Measurements from ENCODE around the gene ZBTB4. TPM values are rescaled to one million over a fixed set of nuclear protein-coding genes. Genes with fewer than 3 reads are reported as not detected.
"Not testable (repeated sequence)": the region's sequence is repeated elsewhere in the genome, so short reads cannot be mapped to it uniquely, and the experiment has no call there.

The ZBTB4 gene
- total and polyA plus RNA-seq, 5 experiments from 2014 or later: 16.8 to 104 (median 28.4) TPM

DNA sequence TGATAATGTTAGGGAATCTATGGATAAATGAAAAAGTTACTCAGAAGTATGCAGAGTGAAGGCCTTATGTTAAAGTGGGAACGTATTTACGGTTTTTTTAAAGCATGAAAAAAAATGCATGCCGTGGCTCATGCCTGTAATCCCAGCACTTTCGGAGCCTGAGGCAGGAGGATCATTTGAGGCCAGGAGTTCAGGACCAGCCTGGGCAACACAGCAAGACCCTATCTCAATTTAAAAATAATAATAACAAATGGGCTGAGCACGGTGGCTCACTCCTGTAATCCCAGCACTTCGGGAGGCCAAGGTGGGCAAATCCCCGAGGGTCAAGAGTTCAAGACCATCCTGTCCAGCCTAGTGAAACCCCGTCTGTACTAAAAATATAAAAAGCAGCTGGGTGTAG, 10.7 kb upstream of the ZBTB4 start:
- Mint-ChIP-seq H3K4me1 (peaks cover 54 to 85% (median 82%) of the 10 kb centered on the region in 4 donors), H3K4me3 (peak overlapping the region in 4 of 10 donors; percentile 18 to 97 (median 32)), H3K36me3 (peaks cover 0 to 72% (median 4%) of the 10 kb centered on the region in 3 donors), H3K27me3 (no peaks in the 10 kb centered on the region), H3K9me3 (no peaks in the 10 kb centered on the region), H3K27ac (peak overlapping the region in 4 of 10 donors; percentile 1 to 74 (median 36))
- POLR2A ChIA-PET: no interaction called here
- ATAC-seq: no peak
- no peak for DNase-seq

DNA sequence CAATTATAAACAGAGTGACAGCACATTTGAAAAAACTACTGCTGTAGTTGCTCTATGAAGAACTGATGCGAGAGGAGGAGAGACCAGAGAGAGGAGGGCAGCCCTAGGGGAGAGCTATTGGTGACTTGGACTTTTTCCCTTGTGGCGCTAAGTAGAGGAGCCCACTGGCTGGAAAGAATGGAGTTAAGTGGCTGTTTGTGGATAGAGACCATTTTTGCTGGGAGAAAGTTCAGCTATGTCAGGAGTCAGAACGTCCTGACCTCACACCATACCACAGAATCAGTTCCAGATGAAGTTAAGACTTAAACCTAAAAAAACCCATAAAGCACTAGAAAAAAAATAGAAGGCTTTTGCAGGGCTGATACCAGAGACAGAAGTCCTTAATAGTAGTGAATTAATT, 6.8 kb upstream of the ZBTB4 start:
- H3K4me3 Mint-ChIP-seq: peak overlapping the region; percentile 66 to 97 (median 76)
- peak overlapping the region; percentile 1 to 85 (median 58) for H3K27ac Mint-ChIP-seq
- peaks cover 52 to 83% (median 80%) of the 10 kb centered on the region in 4 donors for H3K4me1 Mint-ChIP-seq
- no peaks in the 10 kb centered on the region for H3K27me3 Mint-ChIP-seq
- POLR2A ChIA-PET: interaction anchor here (0.6 to 6.4 kb wide), 13 partner anchors 10 to 594 kb away, joined by 3 to 132 read pairs (median 8); partner anchors contain the start of genes CHRNB1, TMEM102, TMEM256 and TNFSF13
- DNase-seq (no peak), ATAC-seq (no peak)
- no peaks in the 10 kb centered on the region for H3K9me3 Mint-ChIP-seq
- peaks cover 0 to 42% (median 0%) of the 10 kb centered on the region in 3 donors for H3K36me3 Mint-ChIP-seq

DNA sequence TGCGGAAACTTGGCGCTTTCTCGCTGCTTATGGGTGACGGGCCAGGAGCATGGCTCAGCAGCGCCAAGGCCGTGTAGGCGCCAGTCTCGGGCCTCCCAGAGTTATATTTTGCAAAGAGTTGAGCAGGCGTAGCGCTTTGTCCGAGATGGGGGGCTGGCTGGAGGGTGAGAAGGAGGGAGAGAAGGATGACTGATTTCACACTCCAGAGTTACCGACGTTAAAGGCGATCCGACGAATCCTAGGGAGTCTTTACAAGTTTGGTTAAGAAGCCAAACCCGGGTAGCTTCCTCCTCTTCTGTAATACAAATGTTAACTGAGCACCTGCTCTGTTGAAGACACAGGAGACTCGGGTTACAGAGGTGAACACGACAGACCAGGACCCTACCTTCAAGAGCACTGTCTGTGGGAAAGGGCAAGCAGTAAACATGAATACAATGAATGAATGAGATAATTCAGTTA, 5.5 kb upstream of the ZBTB4 start:
- peak overlapping the region; percentile 95 to 100 (median 99) for H3K4me3 Mint-ChIP-seq
- DNase-seq (no peak), ATAC-seq (peak in 1 of 2 donors; percentile 26)
- H3K36me3 Mint-ChIP-seq: peaks cover 0 to 32% (median 0%) of the 10 kb centered on the region in 3 donors
- POLR2A ChIA-PET: interaction anchor here (0.6 to 6.4 kb wide), 47 partner anchors 9 to 762 kb away, joined by 3 to 132 read pairs (median 5); partner anchors contain the start of genes ACAP1, CHRNB1, CTC1 and DVL2
- H3K27me3 Mint-ChIP-seq: no peaks in the 10 kb centered on the region
- peaks cover 49 to 83% (median 78%) of the 10 kb centered on the region in 4 donors for H3K4me1 Mint-ChIP-seq
- H3K27ac Mint-ChIP-seq: peak overlapping the region; percentile 97 to 100 (median 100)
- H3K9me3 Mint-ChIP-seq: no peaks in the 10 kb centered on the region

DNA sequence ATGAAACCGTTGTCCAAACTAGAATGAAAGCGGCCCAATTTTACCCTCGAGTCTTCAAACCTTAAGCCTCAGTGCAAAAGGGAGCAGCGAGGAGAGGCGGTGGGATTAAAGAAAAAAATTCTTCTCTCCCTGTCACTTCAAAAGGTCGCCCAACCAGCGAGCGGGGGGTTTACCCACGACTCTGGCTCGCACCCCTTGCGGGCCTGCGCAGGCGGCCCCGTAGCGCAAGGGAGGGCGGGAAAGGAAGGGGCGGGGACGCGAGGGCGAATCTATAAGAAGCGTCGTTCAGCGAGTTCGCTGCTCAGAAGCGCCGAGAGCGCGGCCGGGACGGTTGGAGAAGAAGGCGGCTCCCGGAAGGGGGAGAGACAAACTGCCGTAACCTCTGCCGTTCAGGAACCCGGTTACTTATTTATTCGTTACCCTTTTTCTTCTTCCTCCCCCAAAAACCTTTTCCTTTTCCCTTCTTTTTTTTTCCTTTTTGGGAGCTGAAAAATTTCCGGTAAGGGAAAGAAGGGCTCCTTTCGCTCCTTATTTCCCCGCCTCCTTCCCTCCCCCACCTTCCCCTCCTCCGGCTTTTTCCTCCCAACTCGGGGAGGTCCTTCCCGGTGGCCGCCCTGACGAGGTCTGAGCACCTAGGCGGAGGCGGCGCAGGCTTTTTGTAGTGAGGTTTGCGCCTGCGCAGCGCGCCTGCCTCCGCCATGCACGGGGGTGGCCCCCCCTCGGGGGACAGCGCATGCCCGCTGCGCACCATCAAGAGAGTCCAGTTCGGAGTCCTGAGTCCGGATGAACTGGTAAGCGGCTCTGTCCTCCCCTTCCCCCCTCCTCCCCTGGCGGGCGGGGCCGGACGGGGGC, 4.9 kb upstream of the ZBTB4 start, which contains the start of gene POLR2A:
Gene POLR2A (plus strand): TSS at position 300 of the 852 bp plus-strand sequence.
- no peaks in the 10 kb centered on the region for H3K9me3 Mint-ChIP-seq
- DNase-seq (peak; percentile 96 to 99 (median 98)), ATAC-seq (peak; percentile 59 to 67)
- peaks cover 46 to 80% (median 75%) of the 10 kb centered on the region in 4 donors for H3K4me1 Mint-ChIP-seq
- H3K36me3 Mint-ChIP-seq: peaks cover 0 to 27% (median 0%) of the 10 kb centered on the region in 3 donors
- H3K27ac Mint-ChIP-seq: peak within 1 kb of the TSS; percentile 97 to 100 (median 100)
- POLR2A ChIA-PET: interaction anchor here (0.6 to 6.4 kb wide), 57 partner anchors 8 to 763 kb away, joined by 3 to 132 read pairs (median 5); partner anchors contain the start of genes ACAP1, CHRNB1, CTC1 and CYB5D1
- no peaks in the 10 kb centered on the region for H3K27me3 Mint-ChIP-seq
- peak within 1 kb of the TSS; percentile 95 to 100 (median 99) for H3K4me3 Mint-ChIP-seq

DNA sequence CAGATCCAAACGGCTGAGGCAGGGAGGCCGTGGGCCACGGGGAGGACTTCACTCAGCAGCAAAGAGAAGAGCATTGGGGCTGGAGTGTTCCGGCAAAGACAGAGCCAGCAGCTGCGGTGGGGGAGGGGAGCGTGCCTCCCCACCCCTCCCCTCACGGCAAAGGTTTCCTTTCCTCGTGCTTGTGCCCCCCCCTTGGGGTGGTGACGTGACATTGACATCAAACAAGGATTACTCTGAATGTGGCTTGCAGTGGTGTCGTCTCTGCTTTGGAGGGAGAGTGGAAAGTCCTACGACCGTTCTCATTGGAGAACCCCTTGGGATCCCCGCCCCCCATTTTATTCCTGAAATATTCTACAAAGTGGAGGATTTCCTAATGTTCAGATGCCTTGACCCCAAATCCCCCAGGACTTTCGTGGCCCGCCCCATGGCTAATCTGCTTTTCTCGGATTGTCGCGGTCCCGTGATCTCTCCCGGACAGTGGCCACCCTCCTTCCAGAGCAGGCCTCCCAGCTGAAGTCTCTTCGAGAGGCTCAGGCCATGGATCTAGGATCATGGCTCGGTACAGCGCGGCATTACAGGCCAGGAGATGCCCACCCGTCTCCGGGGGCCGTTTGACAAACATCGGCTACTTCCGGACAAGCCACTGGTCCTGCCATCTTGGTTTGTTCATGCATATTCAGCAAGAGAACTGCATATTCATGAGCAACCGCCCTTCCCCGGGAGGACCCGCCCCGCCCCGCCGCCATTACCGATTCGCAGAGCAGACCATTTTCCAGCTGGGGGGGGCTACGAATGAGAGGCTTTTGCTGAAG, 4.0 kb upstream of the ZBTB4 start:
- H3K27ac Mint-ChIP-seq: peak overlapping the region; percentile 97 to 100 (median 100)
- peak overlapping the region; percentile 95 to 100 (median 99) for H3K4me3 Mint-ChIP-seq
- peaks cover 0 to 19% (median 0%) of the 10 kb centered on the region in 3 donors for H3K36me3 Mint-ChIP-seq
- POLR2A ChIA-PET: interaction anchor here (0.6 to 6.4 kb wide), 47 partner anchors 8 to 764 kb away, joined by 3 to 132 read pairs (median 5); partner anchors contain the start of genes ACADVL, ACAP1, CHRNB1 and CTC1
- no peaks in the 10 kb centered on the region for H3K9me3 Mint-ChIP-seq
- ATAC-seq (peak; percentile 61 to 67), DNase-seq (peak; percentile 90 to 99 (median 95))
- peaks cover 43 to 76% (median 70%) of the 10 kb centered on the region in 4 donors for H3K4me1 Mint-ChIP-seq
- no peaks in the 10 kb centered on the region for H3K27me3 Mint-ChIP-seq

DNA sequence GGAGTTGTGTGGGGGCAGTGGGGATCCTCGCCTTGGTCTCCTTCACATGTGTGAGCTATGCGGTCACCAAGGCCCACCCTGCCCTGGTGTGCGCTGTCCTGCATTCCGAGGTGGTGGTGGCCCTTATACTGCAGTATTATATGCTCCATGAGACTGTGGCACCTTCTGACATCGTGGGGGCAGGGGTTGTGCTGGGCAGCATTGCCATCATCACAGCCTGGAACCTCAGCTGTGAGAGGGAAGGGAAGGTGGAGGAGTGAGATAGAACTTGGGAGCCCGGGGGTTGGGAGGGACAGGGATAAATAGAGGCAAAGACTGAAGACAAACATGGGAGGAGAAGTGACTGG, 3.3 kb upstream of the ZBTB4 start:
- not testable (repeated sequence) for DNase-seq, ATAC-seq, H3K27me3 Mint-ChIP-seq, H3K9me3 Mint-ChIP-seq
- POLR2A ChIA-PET: interaction anchor here (0.6 to 6.4 kb wide), 8 partner anchors 28 to 263 kb away, joined by 3 to 132 read pairs (median 31); partner anchors contain the start of genes ACADVL, CHRNB1, DLG4 and FGF11
- peak overlapping the region; percentile 95 to 100 (median 99) for H3K4me3 Mint-ChIP-seq
- peak overlapping the region; percentile 97 to 100 (median 100) for H3K27ac Mint-ChIP-seq
- H3K36me3 Mint-ChIP-seq: peaks cover 0 to 19% (median 0%) of the 10 kb centered on the region in 3 donors
- H3K4me1 Mint-ChIP-seq: peaks cover 48 to 77% (median 72%) of the 10 kb centered on the region in 4 donors

DNA sequence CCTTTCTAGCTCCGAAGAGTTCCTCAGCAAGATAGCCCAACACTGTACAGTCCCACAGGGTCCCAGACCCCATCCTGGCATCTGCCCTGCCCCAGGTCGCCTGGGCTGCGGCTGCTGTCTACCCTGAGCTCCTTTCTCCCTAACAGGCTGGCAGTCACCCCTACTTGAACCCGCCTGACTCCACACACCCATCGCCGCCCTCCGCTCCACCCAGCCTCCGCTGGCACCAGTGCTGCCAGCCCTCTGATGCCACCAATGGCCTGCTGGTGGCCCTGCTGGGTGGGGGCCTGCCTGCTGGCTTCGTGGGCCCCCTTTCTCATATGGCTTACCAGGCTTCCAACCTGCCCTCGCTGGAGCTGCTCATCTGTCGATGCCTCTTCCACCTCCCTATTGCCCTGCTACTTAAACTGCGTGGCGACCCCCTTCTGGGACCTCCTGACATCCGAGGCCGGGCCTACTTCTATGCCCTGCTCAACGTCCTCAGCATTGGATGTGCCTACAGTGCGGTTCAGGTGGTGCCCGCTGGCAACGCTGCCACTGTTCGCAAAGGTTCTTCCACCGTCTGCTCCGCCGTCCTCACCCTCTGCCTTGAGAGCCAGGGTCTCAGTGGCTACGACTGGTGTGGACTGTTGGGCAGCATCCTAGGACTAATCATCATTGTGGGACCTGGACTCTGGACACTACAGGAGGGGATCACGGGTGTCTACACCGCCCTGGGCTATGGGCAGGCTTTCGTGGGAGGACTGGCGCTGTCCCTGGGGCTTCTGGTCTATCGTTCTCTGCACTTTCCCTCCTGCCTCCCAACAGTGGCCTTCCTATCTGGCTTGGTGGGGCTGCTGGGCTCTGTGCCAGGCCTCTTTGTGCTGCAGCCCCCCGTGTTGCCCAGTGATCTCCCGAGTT, 2.7 kb upstream of the ZBTB4 start:
- H3K9me3 Mint-ChIP-seq, DNase-seq, H3K27me3 Mint-ChIP-seq, ATAC-seq: not testable (repeated sequence)
- Mint-ChIP-seq H3K27ac (peak overlapping the region; percentile 89 to 100 (median 100)), H3K4me3 (peak overlapping the region; percentile 57 to 100 (median 99)), H3K4me1 (peaks cover 48 to 77% (median 72%) of the 10 kb centered on the region in 4 donors), H3K36me3 (peaks cover 0 to 14% (median 0%) of the 10 kb centered on the region in 3 donors)
- POLR2A ChIA-PET: interaction anchor here (0.7 to 12.5 kb wide), 12 partner anchors 22 to 205 kb away, joined by 3 to 295 read pairs (median 14); partner anchors contain the start of genes CHRNB1, FGF11, MPDU1 and TMEM102

DNA sequence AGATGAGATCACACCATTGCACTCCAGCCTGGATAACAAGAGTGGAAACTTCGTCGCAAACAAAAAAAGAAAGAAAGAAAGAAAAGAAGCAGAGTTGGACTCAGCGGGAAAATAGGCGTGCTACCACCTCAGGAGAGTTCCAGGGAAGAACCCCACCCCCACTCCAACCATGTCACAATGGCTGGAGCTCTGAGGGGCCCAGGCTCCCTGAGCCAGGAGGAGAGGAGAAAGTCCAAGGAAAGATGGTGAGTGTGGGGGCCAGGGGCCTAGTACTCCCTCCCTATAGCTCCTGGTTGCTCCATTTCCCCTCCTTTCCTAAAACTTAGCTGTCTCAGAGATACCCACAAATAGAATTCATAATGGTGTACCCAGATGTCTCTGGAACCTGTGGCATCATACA, 1.8 kb upstream of the ZBTB4 start, which contains the start of gene SLC35G6:
Gene SLC35G6 (plus strand): TSS at position 172 of the 400 bp plus-strand sequence. CDS start 71 bp downstream, at position 243.
- DNase-seq, H3K9me3 Mint-ChIP-seq, H3K27me3 Mint-ChIP-seq, ATAC-seq: not testable (repeated sequence)
- peaks cover 50 to 78% (median 73%) of the 10 kb centered on the region in 4 donors for H3K4me1 Mint-ChIP-seq
- peak within 1 kb of the TSS; percentile 85 to 100 (median 93) for H3K4me3 Mint-ChIP-seq
- H3K27ac Mint-ChIP-seq: peak within 1 kb of the TSS; percentile 97 to 100 (median 100)
- peaks cover 0 to 16% (median 0%) of the 10 kb centered on the region in 3 donors for H3K36me3 Mint-ChIP-seq
- POLR2A ChIA-PET: interaction anchor here (0.7 to 12.5 kb wide), 13 partner anchors 10 to 678 kb away, joined by 3 to 295 read pairs (median 5); partner anchors contain the start of genes CHRNB1, MPDU1, TMEM102 and TP53

DNA sequence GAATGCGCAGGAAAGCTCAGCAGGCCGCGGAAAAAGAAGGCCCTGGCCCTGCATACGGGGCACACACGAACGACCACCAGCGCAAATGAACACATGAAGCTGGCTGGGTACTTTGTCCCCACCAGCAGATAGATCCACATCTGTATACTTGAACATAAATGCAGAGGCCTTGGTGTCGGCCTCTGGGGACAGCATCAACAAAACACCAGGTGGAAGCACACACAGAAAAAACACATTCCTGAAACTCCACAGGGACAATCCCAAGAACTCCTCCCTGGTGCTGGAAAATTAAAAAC, 606 bp upstream of the ZBTB4 start:
- Mint-ChIP-seq H3K9me3 (no peaks in the 10 kb centered on the region), H3K27ac (peak overlapping the region; percentile 97 to 100 (median 99)), H3K4me3 (peak overlapping the region; percentile 84 to 100 (median 93)), H3K27me3 (no peaks in the 10 kb centered on the region), H3K4me1 (peaks cover 47 to 80% (median 73%) of the 10 kb centered on the region in 4 donors), H3K36me3 (peaks cover 0 to 16% (median 0%) of the 10 kb centered on the region in 3 donors)
- DNase-seq: no peak
- ATAC-seq: no peak
- POLR2A ChIA-PET: interaction anchor here (0.6 to 12.5 kb wide), 31 partner anchors 9 to 266 kb away, joined by 3 to 295 read pairs (median 5); partner anchors contain the start of genes ACAP1, CHRNB1, FGF11 and GABARAP

DNA sequence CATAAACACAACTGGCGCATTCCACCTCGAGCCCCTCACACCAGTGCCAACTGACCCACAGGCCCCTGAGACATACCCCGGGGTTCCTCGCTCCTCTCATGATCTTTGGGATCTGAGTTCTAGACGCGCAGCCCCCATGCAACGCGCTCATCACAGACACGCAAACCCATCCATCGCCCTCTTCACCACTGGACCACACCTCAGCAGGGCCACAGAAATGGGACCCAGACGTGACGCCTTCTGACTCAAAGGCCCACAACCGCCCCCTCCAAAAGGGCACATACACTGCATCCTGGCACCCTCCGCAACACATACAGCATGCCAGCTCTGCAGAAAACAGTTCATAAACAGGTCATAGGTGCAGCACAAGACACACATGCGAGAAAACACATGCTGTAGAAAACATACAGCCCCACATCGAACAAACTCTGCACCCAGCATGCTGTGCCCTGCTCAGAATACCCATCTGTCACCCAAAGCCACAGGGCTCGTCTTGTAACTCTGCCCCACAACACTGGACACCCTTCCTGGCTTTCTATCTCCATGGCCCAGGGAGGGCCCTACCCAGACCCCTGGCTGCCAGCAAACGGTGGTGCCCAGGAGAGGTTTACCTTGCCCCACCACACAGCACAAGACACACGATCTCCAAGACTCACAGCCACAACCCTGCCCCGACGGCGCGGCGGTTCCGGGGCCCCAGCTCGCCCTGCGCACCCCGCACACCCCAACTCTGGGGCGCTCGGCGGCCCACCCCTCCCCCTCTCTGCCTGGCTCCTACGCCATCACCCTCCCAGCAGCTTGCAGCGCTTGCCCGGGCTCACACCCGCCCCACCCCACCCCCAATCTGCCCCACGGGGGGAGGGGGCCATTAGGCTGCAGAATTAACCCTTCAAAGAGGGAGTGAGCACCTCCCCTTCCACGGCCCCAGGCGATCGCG, 887 bp downstream of the ZBTB4 start:
- Mint-ChIP-seq H3K4me3 (peak overlapping the region; percentile 90 to 100 (median 98)), H3K27me3 (no peaks in the 10 kb centered on the region), H3K36me3 (peaks cover 0 to 14% (median 0%) of the 10 kb centered on the region in 3 donors), H3K27ac (peak overlapping the region; percentile 97 to 99 (median 98)), H3K4me1 (peaks cover 42 to 84% (median 73%) of the 10 kb centered on the region in 4 donors), H3K9me3 (no peaks in the 10 kb centered on the region)
- peak; percentile 39 to 51 for ATAC-seq
- peak; percentile 57 to 89 (median 76) for DNase-seq
- POLR2A ChIA-PET: interaction anchor here (0.6 to 12.5 kb wide), 27 partner anchors 8 to 241 kb away, joined by 3 to 295 read pairs (median 7); partner anchors contain the start of genes ACAP1, CHRNB1, FGF11 and FXR2
